Endodermal cell (in vitro differentiated cells): ENCODE results near the gene TENT5C. TPM values are rescaled to one million over a fixed set of nuclear protein-coding genes. Genes with fewer than 3 reads are reported as not detected.

Source experiments
- DNase-seq: peaks from one replicate; pipeline ENCODE4 v3.0.0-alpha.2; 2017
- H3K27ac ChIP-seq: 2 replicates; pipeline ENCODE4 v1.5.1; 2013; ENCODE audit warnings: mild to moderate bottlenecking, low read depth, low read length, moderate library complexity
- H3K27me3 ChIP-seq: 2 replicates; pipeline ENCODE4 v1.6.1; 2013; ENCODE audit warnings: mild to moderate bottlenecking, low read length, moderate library complexity; ENCODE audit not compliant: insufficient read depth, control insufficient read depth, poor library complexity, severe bottlenecking
- H3K36me3 ChIP-seq: 2 replicates; pipeline ENCODE4 v1.7.0; 2013; ENCODE audit warnings: mild to moderate bottlenecking, low read length, moderate library complexity; ENCODE audit not compliant: control insufficient read depth, insufficient read depth
- H3K4me1 ChIP-seq: one replicate; pipeline ENCODE4 v1.7.0; 2013; ENCODE audit warnings: low read length; ENCODE audit not compliant: control insufficient read depth, insufficient read depth
- H3K4me3 ChIP-seq: 2 replicates; pipeline ENCODE4 v1.5.1; 2013; ENCODE audit warnings: mild to moderate bottlenecking, low read length, moderate library complexity
- H3K9ac ChIP-seq: 2 replicates; pipeline ENCODE4 v1.6.1; 2013; ENCODE audit warnings: mild to moderate bottlenecking, low read length, moderate library complexity; ENCODE audit not compliant: poor library complexity, severe bottlenecking; ENCODE audit errors: extremely low read depth
- H3K9me3 ChIP-seq: 2 replicates; pipeline ENCODE4 v1.6.1; 2013; ENCODE audit warnings: mild to moderate bottlenecking, low read length, moderate library complexity; ENCODE audit not compliant: control insufficient read depth
- H3K27ac Mint-ChIP-seq: 2 replicates; pipeline ENCODE4 v1.8.0; 2020; ENCODE audit warnings: mixed read lengths
- H3K27me3 Mint-ChIP-seq: 2 replicates; pipeline ENCODE4 v1.8.0; 2021; ENCODE audit warnings: mild to moderate bottlenecking, mixed read lengths; ENCODE audit not compliant: insufficient read depth
- H3K36me3 Mint-ChIP-seq: 2 replicates; pipeline ENCODE4 v1.8.0; 2020; ENCODE audit warnings: low read depth, mixed read lengths
- H3K4me1 Mint-ChIP-seq: 2 replicates; pipeline ENCODE4 v1.8.0; 2020; ENCODE audit warnings: mixed read lengths
- H3K4me3 Mint-ChIP-seq: 2 replicates; pipeline ENCODE4 v1.8.0; 2020; ENCODE audit warnings: mild to moderate bottlenecking, moderate library complexity, mixed read lengths
- H3K9me3 Mint-ChIP-seq: 2 replicates; pipeline ENCODE4 v1.8.0; 2020; ENCODE audit warnings: mild to moderate bottlenecking, mixed read lengths
- WGBS, 2 experiments: methylation state at CpG; one replicate each; pipeline versions ENCODE4 v1.1.5 to v1.1.7; 2013; ENCODE audit warnings: missing lambda C conversion rate in 2 of 2, mixed read lengths in 1 of 2; ENCODE audit not compliant: insufficient coverage in 1 of 2, insufficient read length in 1 of 2; 5-methylcytosine and 5-hydroxymethylcytosine counted together
- total RNA-seq, 2 donors: library from RNA; stranded (reverse); fragmentation: NEBNext Ultra II Directional in 1 of 2; extraction: Animal tissue kit (Norgen Biotek cat#: 25700) in 1 of 2; gene quantifications; 2 replicates in 1 of 2; 3 replicates in 1 of 2; pipeline ENCODE4 v1.2.1, GENCODE V29; 2021
- TF ChIP-seq, protein P1 (sequence below): fragments of 200-600 bp; sonication (generic); conservative IDR thresholded peaks from 2 replicates; pipeline ENCODE4 v1.5.0; 2021; ENCODE audit warnings: antibody characterized with exemption, mild to moderate bottlenecking

Gene TENT5C
- total RNA-seq, 2 donors from 2014 or later = 1.0 to 1.4 TPM

DNA sequence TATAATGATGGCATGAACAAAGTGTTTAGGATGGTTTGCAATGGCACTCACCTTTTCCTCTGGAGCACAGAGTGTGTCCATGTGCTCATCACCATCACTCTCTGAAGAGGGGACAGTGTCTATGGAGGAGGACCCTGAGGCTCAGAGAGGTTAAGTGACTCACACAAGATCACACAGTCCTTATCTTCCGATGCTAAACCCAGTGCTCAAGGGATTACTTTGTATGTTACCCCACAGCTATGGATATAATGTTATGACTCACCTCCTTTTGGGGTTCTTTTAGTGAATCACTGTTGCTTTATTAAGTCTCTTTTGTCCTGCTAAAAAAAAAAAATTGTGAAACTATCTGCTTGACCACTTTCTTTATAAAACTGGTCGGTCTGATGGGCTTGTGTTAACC lies 67.6 kb downstream of the TENT5C start:
- H3K9me3 ChIP-seq = no peaks in the 10 kb centered on the region
- H3K27me3 ChIP-seq = no peaks in the 10 kb centered on the region
- WGBS, 2 experiments = 73 to 100% methylated on average over 2 of the region's 2 CpGs
- no peak for DNase-seq
- H3K4me3 ChIP-seq = no peak overlapping the region
- no peak overlapping the region for H3K27ac ChIP-seq
- Mint-ChIP-seq H3K27ac (no peak overlapping the region), H3K9me3 (no peaks in the 10 kb centered on the region), H3K27me3 (no peaks in the 10 kb centered on the region), H3K4me1 (peaks cover 22% of the 10 kb centered on the region), H3K36me3 (no peaks in the 10 kb centered on the region), H3K4me3 (no peak overlapping the region)
- TF ChIP-seq, protein P1, sequence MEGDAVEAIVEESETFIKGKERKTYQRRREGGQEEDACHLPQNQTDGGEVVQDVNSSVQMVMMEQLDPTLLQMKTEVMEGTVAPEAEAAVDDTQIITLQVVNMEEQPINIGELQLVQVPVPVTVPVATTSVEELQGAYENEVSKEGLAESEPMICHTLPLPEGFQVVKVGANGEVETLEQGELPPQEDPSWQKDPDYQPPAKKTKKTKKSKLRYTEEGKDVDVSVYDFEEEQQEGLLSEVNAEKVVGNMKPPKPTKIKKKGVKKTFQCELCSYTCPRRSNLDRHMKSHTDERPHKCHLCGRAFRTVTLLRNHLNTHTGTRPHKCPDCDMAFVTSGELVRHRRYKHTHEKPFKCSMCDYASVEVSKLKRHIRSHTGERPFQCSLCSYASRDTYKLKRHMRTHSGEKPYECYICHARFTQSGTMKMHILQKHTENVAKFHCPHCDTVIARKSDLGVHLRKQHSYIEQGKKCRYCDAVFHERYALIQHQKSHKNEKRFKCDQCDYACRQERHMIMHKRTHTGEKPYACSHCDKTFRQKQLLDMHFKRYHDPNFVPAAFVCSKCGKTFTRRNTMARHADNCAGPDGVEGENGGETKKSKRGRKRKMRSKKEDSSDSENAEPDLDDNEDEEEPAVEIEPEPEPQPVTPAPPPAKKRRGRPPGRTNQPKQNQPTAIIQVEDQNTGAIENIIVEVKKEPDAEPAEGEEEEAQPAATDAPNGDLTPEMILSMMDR = no peak
- H3K9ac ChIP-seq = no peak overlapping the region
- peaks cover 5% of the 10 kb centered on the region for H3K4me1 ChIP-seq
- H3K36me3 ChIP-seq = no peaks in the 10 kb centered on the region

GRCh38 chr1:117674521-117675400 lies 68.9 kb downstream of the TENT5C start:
- Histone ChIP-seq H3K9ac (no peak overlapping the region), H3K9me3 (no peaks in the 10 kb centered on the region), H3K27me3 (no peaks in the 10 kb centered on the region), H3K36me3 (no peaks in the 10 kb centered on the region), H3K4me3 (no peak overlapping the region), H3K27ac (no peak overlapping the region), H3K4me1 (peaks cover 5% of the 10 kb centered on the region)
- H3K4me1 Mint-ChIP-seq = peaks cover 25% of the 10 kb centered on the region
- peak; percentile 62 for DNase-seq
- H3K9me3 Mint-ChIP-seq = no peaks in the 10 kb centered on the region
- H3K4me3 Mint-ChIP-seq = no peak overlapping the region
- H3K36me3 Mint-ChIP-seq = no peaks in the 10 kb centered on the region
- H3K27ac Mint-ChIP-seq = no peak overlapping the region
- H3K27me3 Mint-ChIP-seq = no peaks in the 10 kb centered on the region
- WGBS, 2 experiments = 73 to 80% methylated on average over 3 to 10 of the region's 10 CpGs
- TF ChIP-seq, protein P1 = peak; percentile 59

GRCh38 chr1:117675907-117676430 lies 70.1 kb downstream of the TENT5C start:
- no peak for DNase-seq
- no peaks in the 10 kb centered on the region for H3K9me3 ChIP-seq
- Mint-ChIP-seq H3K36me3 (no peaks in the 10 kb centered on the region), H3K27ac (no peak overlapping the region), H3K4me3 (no peak overlapping the region), H3K9me3 (no peaks in the 10 kb centered on the region), H3K4me1 (peaks cover 25% of the 10 kb centered on the region), H3K27me3 (no peaks in the 10 kb centered on the region)
- H3K27ac ChIP-seq = no peak overlapping the region
- H3K4me1 ChIP-seq = peaks cover 5% of the 10 kb centered on the region
- TF ChIP-seq, protein P1 = no peak
- no peaks in the 10 kb centered on the region for H3K36me3 ChIP-seq
- H3K4me3 ChIP-seq = no peak overlapping the region
- H3K9ac ChIP-seq = no peak overlapping the region
- 89 to 97% methylated on average over 3 of the region's 3 CpGs for WGBS, 2 experiments
- no peaks in the 10 kb centered on the region for H3K27me3 ChIP-seq
